T47D (cell line): ENCODE data around the gene LDB3.

Source experiments
- DNase-seq, 2 experiments: peaks; one replicate each; pipeline versions ENCODE4 v3.0.0 to v3.0.0-alpha.2; 2011 to 2012; ENCODE audit warnings: low read depth in 1 of 2, low spot score in 1 of 2
- JUND ChIP-seq: IDR thresholded peaks from 2 replicates; pipeline ENCODE4 v1.6.1; 2012; ENCODE audit warnings: low read depth
- in situ Hi-C: cut with HindIII; loops from 2 replicates; pipeline ENCODE4 v1.10.0; 2016; ENCODE audit warnings: low sequenced_read_pairs, low pct_unique_long_range_greater_than_20kb

Gene LDB3

GRCh38 chr10:86769991-86770390 is 101.7 kb downstream of the LDB3 start:
- no peak for TF ChIP-seq JUND
- DNase-seq = no peak
- in situ Hi-C loops = no loop called here

GRCh38 chr10:86770412-86770960 is 102.2 kb downstream of the LDB3 start:
- in situ Hi-C loops = no loop called here
- no peak for TF ChIP-seq JUND
- DNase-seq = no peak

GRCh38 chr10:86773498-86773897 is 105.2 kb downstream of the LDB3 start:
- TF ChIP-seq JUND = no peak
- in situ Hi-C loops = no loop called here
- DNase-seq = no peak

- TF ChIP-seq JUND = no peak
- in situ Hi-C loops = no loop called here
- no peak for DNase-seq
Observed at GRCh38 chr10:86775056-86775869, 107.0 kb downstream of the LDB3 start.

- no peak for TF ChIP-seq JUND
- DNase-seq = no peak
- in situ Hi-C loops = no loop called here
Observed at GRCh38 chr10:86775870-86776180, 107.5 kb downstream of the LDB3 start.

GRCh38 chr10:86779220-86780017 is 111.1 kb downstream of the LDB3 start:
- TF ChIP-seq JUND = no peak
- DNase-seq = no peak
- in situ Hi-C loops = no loop called here

- no peak for TF ChIP-seq JUND
- no peak for DNase-seq
- in situ Hi-C loops = no loop called here
Observed at GRCh38 chr10:86782701-86783418, 114.5 kb downstream of the LDB3 start.

GRCh38 chr10:86785037-86785436 is 116.7 kb downstream of the LDB3 start:
- in situ Hi-C loops = no loop called here
- no peak for DNase-seq
- TF ChIP-seq JUND = no peak
